ACC112 (cell line): ENCODE data around the gene HMCES.
"Not testable (repeated sequence)": the region's sequence is repeated elsewhere in the genome, so short reads cannot be mapped to it uniquely, and the experiment has no call there.

Experiments used
- H2AFZ ChIP-seq: fragments of 200-600 bp; sonication (generic); one replicate; pipeline ENCODE4 v1.6.0; 2017; ENCODE audit warnings: antibody characterized with exemption, low read length; ENCODE audit not compliant: unreplicated experiment
- H3K27ac ChIP-seq: fragments of 200-600 bp; sonication (generic); 2 replicates; pipeline ENCODE4 v1.5.1; 2014; ENCODE audit warnings: low read depth, mild to moderate bottlenecking, antibody characterized with exemption, low read length, moderate library complexity
- H3K27me3 ChIP-seq: fragments of 200-600 bp; sonication (generic); 2 replicates; pipeline ENCODE4 v1.6.1; 2014; ENCODE audit warnings: mild to moderate bottlenecking, antibody characterized with exemption, low read length, moderate library complexity, mixed read lengths; ENCODE audit not compliant: insufficient read depth
- H3K36me3 ChIP-seq: fragments of 200-600 bp; sonication (generic); 2 replicates; pipeline ENCODE4 v1.6.1; 2016; ENCODE audit warnings: mild to moderate bottlenecking, antibody characterized with exemption, low read length, moderate library complexity, mixed read lengths; ENCODE audit not compliant: insufficient read depth
- H3K4me1 ChIP-seq: fragments of 200-600 bp; sonication (generic); one replicate; pipeline ENCODE4 v1.6.1; 2016; ENCODE audit warnings: low read length, mixed read lengths; ENCODE audit not compliant: insufficient read depth, unreplicated experiment, control insufficient read depth
- H3K4me3 ChIP-seq: fragments of 200-600 bp; sonication (generic); 2 replicates; pipeline ENCODE4 v1.5.1; 2014; ENCODE audit warnings: mild to moderate bottlenecking, low read depth, low read length
- H3K79me2 ChIP-seq: fragments of 200-600 bp; sonication (generic); one replicate; pipeline ENCODE4 v1.6.0; 2016; ENCODE audit warnings: low read length; ENCODE audit not compliant: control insufficient read depth, unreplicated experiment, insufficient read depth

Gene HMCES

DNA sequence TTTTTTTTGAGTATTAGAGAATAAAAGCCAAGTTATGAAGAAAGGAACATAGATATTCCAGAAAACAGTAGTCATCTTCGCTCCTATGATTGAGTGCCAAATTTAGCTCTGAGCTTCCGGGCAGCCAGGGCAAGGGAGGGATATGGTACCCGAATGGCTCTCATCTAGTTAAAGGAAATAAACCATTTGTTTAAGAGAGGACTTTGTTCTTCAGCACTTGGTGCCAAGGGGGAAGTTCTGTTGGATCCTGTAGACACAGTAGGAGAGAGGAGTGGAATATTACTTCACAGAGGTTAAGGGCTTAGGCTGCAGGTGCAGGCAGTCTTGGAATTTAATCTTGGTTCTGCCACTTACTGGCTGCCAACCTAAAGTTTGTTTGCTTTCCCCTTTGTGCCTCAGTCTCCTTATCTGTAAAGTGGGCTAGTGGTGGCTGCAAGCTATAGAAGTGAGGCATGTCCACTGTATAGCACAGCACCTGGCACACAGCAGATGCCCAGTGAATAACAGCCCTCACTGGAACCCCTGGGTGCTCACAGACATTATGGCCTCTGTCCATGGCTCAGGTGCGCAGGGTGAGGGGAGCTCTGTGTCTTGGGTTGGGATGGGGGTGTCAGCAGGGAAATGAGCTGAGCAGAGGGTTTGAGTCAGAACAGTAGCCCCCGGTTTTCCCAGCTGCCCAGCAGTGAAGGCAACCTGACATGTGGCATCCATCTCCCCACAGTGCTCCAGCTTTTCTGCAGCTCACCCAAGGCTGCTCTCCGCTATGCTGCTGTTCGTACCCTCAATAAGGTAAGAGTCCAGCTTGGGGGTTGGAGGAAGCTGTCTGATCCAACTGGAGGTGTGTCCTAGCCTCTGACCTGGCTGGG, 18.8 kb upstream of the HMCES start:
- H3K27me3 ChIP-seq, result no peaks in the 10 kb centered on the region
- no peak overlapping the region for H3K4me3 ChIP-seq
- H3K4me1 ChIP-seq, result no peaks in the 10 kb centered on the region
- peaks cover 20% of the 10 kb centered on the region for H3K79me2 ChIP-seq
- H3K36me3 ChIP-seq, result peaks cover 62% of the 10 kb centered on the region
- no peak overlapping the region for H2AFZ ChIP-seq
- no peak overlapping the region for H3K27ac ChIP-seq

DNA sequence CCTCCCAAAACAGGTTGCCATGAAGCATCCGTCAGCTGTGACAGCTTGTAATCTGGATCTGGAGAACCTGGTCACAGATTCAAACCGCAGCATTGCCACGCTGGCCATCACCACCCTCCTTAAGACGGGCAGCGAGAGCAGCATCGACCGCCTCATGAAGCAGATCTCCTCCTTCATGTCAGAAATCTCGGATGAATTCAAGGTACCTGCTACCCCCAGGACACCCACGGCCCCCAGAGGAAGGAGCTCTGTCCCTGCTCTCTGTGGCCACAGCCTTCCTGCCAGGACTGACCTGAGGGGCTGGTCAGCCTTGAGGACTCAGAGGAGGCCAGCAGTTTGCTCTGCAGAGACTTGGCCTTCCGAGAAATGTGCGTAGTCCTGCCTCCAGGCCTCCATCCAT, 18.1 kb upstream of the HMCES start:
- no peaks in the 10 kb centered on the region for H3K27me3 ChIP-seq
- H3K27ac ChIP-seq, result no peak overlapping the region
- H2AFZ ChIP-seq, result no peak overlapping the region
- peaks cover 6% of the 10 kb centered on the region for H3K4me1 ChIP-seq
- H3K4me3 ChIP-seq, result no peak overlapping the region
- H3K79me2 ChIP-seq, result peaks cover 20% of the 10 kb centered on the region
- peaks cover 61% of the 10 kb centered on the region for H3K36me3 ChIP-seq

DNA sequence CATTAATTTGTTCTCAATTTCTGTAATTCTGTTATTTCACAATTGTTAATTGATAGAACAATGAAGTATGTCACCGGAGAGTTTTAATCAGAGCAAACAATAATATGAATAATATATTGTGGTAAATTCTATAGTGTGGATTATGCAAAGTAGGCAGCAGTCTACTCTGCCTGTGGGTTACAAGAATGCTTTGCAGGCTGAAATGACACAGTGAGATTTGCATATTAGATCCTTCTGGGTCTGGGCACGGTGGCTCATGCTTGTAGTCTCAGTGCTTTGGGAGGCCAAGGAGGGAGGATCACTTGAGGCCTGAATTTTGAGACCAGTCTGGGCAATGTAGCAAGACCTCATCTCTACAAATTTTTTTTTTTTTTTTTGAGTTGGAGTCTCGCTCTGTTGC, 16.8 kb upstream of the HMCES start:
- Histone ChIP-seq H3K27ac (no peak overlapping the region), H3K36me3 (peaks cover 58% of the 10 kb centered on the region), H3K4me1 (peaks cover 7% of the 10 kb centered on the region), H3K27me3 (no peaks in the 10 kb centered on the region), H2AFZ (no peak overlapping the region), H3K4me3 (no peak overlapping the region), H3K79me2 (peaks cover 12% of the 10 kb centered on the region)

DNA sequence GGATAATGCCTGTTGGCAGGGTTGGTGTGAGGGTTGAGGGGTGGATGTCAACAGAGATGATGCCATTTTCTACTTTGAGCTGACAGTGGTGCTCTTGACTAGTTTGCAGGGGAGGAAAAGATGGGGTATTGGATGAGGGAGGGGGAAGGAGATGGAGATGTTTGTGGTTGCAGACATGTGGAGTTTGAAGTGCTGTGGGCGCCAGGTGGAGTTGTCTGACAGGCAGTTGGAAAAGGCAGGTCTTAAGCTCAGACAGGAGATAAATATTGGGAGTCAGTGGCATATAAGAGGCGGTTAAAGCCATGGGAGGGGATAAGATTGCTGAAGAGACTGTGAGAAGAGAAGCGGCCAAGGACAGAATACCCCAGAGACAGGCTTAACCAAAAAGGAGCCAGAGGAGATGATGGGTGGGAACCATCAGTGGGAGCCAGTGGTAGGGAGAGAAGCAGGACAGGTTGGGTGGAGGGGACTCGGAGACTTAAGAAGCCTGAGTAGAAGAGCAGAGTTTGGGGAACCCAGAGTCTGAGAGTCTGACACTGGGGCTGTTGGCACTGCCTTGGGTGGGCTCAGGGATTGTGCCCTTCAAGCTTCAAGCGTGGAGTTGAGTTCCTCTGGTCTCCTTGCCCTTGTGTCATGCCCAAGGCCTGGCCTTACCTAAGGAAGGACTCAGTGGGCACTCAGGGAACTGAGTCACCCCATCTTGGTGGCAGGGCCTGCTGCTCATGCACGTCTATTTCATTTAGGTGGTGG, 15.3 kb upstream of the HMCES start:
- H2AFZ ChIP-seq, result no peak overlapping the region
- H3K4me1 ChIP-seq, result peaks cover 7% of the 10 kb centered on the region
- H3K36me3 ChIP-seq, result peaks cover 56% of the 10 kb centered on the region
- H3K27ac ChIP-seq, result no peak overlapping the region
- H3K79me2 ChIP-seq, result peaks cover 15% of the 10 kb centered on the region
- H3K27me3 ChIP-seq, result no peaks in the 10 kb centered on the region
- H3K4me3 ChIP-seq, result no peak overlapping the region

DNA sequence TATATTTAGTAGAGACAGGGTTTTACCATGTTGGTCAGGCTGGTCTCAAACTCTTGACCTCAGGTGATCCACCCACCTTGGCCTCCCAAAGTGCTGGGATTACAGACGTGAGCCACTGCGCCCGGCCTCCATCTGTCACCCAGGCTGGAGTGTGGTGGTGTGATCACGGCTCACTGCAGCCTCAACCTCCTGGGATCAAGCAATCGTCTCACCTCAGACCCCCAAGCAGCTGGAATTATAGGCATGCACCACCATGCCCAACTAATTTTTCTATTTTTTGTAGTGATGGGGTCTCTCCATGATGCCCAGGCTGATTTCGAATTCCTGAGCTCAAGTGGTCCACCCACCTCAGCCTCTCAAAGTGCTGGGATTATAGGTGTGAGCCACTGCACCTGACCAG, 13.7 kb upstream of the HMCES start:
- not testable (repeated sequence) for H3K27ac ChIP-seq, H2AFZ ChIP-seq, H3K27me3 ChIP-seq, H3K4me1 ChIP-seq, H3K4me3 ChIP-seq
- Histone ChIP-seq H3K36me3 (peaks cover 59% of the 10 kb centered on the region), H3K79me2 (peaks cover 12% of the 10 kb centered on the region)

DNA sequence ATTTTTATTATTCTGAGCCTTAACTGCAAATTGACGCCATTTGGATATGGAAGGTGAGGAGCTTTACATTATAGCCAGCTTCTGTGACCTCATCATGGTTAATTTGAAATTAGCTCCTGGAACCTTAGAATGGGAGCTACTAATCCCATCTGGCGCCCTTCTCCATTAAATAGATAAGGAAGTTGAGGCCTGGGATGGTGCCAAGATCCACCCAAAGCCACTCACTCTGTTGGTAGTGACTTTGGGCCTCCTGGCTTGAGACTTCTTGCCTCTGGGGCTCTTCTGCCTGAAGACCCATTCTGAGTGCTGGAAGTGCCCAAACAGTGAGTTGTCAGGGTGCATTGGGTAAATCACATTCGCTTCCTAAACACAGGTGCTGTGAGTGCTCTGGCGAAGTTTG, 12.0 kb upstream of the HMCES start:
- no peak overlapping the region for H2AFZ ChIP-seq
- H3K4me3 ChIP-seq, result no peak overlapping the region
- H3K4me1 ChIP-seq, result peaks cover 7% of the 10 kb centered on the region
- peaks cover 12% of the 10 kb centered on the region for H3K79me2 ChIP-seq
- no peaks in the 10 kb centered on the region for H3K27me3 ChIP-seq
- peaks cover 58% of the 10 kb centered on the region for H3K36me3 ChIP-seq
- no peak overlapping the region for H3K27ac ChIP-seq

DNA sequence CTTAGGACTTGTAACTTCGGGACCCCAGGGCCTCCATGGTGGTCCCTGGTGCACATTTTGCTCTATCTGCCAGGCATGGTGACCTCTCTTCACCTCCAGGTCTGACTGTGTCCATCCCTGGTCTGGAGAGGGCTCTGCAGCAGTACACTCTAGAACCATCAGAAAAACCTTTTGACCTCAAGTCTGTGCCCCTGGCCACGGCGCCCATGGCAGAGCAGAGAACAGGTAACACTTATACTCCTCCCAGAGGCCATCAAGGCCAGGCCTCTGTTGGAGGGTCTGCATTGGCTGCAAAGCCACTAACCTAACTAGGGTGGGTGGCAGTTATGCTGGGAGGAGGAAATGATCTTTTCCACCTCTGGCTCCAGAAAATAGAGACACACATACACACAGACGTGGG, 10.3 kb upstream of the HMCES start:
- H2AFZ ChIP-seq, result no peak overlapping the region
- H3K79me2 ChIP-seq, result peaks cover 11% of the 10 kb centered on the region
- peaks cover 65% of the 10 kb centered on the region for H3K36me3 ChIP-seq
- peaks cover 7% of the 10 kb centered on the region for H3K4me1 ChIP-seq
- H3K27me3 ChIP-seq, result no peaks in the 10 kb centered on the region
- H3K4me3 ChIP-seq, result no peak overlapping the region
- no peak overlapping the region for H3K27ac ChIP-seq

DNA sequence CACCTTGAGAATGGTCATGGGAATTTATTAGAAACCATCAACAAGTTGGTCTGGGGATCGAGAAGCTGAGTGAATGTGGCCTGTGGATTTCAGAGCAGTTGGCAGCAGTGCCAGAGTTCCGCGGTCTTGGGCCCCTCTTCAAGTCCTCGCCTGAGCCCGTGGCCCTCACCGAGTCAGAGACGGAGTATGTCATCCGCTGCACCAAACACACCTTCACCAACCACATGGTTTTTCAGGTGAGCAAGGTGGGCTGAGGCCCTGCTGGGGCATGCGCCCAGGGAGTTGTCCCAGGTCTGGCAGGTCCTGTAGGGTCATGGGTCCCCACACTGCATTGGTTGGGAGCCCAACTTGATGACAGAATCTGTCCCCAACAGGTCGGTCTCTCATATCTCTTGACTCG, 7.0 kb upstream of the HMCES start:
- peaks cover 4% of the 10 kb centered on the region for H3K79me2 ChIP-seq
- H3K36me3 ChIP-seq, result peaks cover 54% of the 10 kb centered on the region
- H3K4me1 ChIP-seq, result no peaks in the 10 kb centered on the region

DNA sequence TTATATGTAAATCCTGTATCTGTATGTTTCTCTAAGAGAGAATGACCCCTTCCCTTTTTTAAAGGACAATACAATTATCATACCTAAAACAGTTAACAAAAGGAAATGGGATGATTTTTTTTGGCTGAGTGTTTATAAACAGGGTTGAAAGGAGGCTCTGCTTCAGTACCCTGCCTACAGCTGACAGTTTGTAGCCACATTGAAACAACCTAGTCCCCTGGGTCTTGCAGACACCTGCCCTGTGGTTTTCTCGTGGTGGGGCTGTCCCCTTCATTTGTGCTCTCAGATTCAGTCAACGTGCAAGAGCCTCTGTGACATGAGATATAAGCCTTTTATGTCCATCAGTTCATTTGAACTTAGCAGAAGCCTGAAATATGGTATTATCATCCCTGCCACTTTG, 2.3 kb upstream of the HMCES start:
- H3K4me1 ChIP-seq, result peaks cover 13% of the 10 kb centered on the region
- no peak overlapping the region for H3K4me3 ChIP-seq
- no peak overlapping the region for H2AFZ ChIP-seq
- peaks cover 25% of the 10 kb centered on the region for H3K36me3 ChIP-seq
- H3K27me3 ChIP-seq, result no peaks in the 10 kb centered on the region
- peaks cover 12% of the 10 kb centered on the region for H3K79me2 ChIP-seq
- H3K27ac ChIP-seq, result no peak overlapping the region

More for the DNA sequence above, 7.0 kb upstream of the HMCES start:
- no peak overlapping the region for H3K27ac ChIP-seq
- no peaks in the 10 kb centered on the region for H3K27me3 ChIP-seq
- no peak overlapping the region for H2AFZ ChIP-seq
- H3K4me3 ChIP-seq, result no peak overlapping the region

DNA sequence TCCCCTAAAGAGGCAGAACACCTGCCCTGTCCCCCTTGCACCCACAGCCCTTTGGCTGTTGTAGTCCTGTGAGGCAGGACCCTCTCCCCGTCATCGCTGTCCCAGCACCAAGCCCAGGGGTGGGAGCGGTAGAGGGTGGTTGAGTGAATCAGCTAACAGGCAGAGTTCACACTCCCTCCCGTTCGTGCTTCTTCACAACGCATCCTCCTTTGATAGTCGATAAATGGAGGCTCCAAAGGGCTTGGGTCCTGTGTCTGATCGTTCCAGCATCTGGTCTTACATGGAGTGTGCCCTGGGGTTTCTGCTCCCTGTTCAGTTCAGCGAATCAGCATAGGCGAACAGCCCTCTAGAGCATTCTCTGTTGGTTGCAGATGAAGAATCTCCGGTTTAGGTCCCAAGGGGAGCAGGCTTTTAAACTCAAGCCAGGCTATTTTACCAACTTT, 820 bp upstream of the HMCES start:
- H2AFZ ChIP-seq, result no peak overlapping the region
- H3K27ac ChIP-seq, result peak overlapping the region; percentile 89
- peaks cover 12% of the 10 kb centered on the region for H3K79me2 ChIP-seq
- H3K4me3 ChIP-seq, result peak overlapping the region; percentile 97
- H3K36me3 ChIP-seq, result peaks cover 17% of the 10 kb centered on the region
- no peaks in the 10 kb centered on the region for H3K27me3 ChIP-seq
- peaks cover 24% of the 10 kb centered on the region for H3K4me1 ChIP-seq
